BLaER1 treated with 17β-estradiol and CSF1 and Interleukin-3, amounts not matched to agents 10 nM and 100 nM (cell line): ENCODE data around the gene DNAJB1.

Experiments used
- H3K27ac ChIP-seq, 11 experiments: shearing (Covaris generic); formaldehyde crosslinking; 2 replicates each; pipeline ENCODE4 v1.8.1; 2022
- H3K27me3 ChIP-seq, 11 experiments: shearing (Covaris generic); formaldehyde crosslinking; 2 replicates each; pipeline ENCODE4 v1.8.1; 2022
- H3K36me3 ChIP-seq, 11 experiments: shearing (Covaris generic); formaldehyde crosslinking; 2 replicates each; pipeline ENCODE4 v1.8.1; 2022
- H3K4me1 ChIP-seq, 10 experiments: shearing (Covaris generic); formaldehyde crosslinking; 2 replicates each; pipeline ENCODE4 v1.8.1; 2022
- H3K4me2 ChIP-seq, 11 experiments: shearing (Covaris generic); formaldehyde crosslinking; 2 replicates each; pipeline ENCODE4 v1.8.1; 2022
- H3K4me3 ChIP-seq, 10 experiments: shearing (Covaris generic); formaldehyde crosslinking; 2 replicates each; pipeline ENCODE4 v1.8.1; 2022
- H3K9ac ChIP-seq, 11 experiments: shearing (Covaris generic); formaldehyde crosslinking; 2 replicates each; pipeline ENCODE4 v1.8.1; 2022
- H3K9me3 ChIP-seq, 11 experiments: shearing (Covaris generic); formaldehyde crosslinking; replicated peaks in 1 of 11; 2 replicates each; pipeline ENCODE4 v1.8.1; 2022
- H4K20me1 ChIP-seq, 11 experiments: shearing (Covaris generic); formaldehyde crosslinking; 2 replicates each; pipeline ENCODE4 v1.8.1; 2022
- Cebpa-rat ChIP-seq, 11 experiments: shearing (Covaris generic); IDR thresholded peaks; 2 replicates each; pipeline ENCODE4 v1.8.1; 2022

The DNAJB1 gene

DNA sequence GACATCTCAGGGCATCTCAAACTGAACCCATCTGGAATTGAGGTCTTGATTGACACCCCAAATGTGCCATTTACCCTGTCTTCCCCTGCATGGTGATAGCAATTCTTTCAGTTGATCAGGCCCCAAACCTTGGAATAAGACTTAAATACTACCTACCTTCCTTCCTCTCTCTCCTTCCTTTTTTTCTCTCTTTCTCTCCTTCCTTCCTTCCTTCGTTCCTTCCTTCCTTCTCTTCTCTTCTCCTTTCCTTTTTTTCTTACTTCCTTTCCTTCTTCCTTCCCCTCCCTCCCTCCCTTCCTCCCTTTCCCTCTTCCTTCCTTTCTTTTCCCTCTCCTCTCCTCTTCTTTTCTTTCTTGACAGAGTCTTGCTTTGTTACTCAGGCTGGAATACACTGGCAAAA, 14.9 kb downstream of the DNAJB1 start:
- Histone ChIP-seq H3K4me2 (peak overlapping the region in 9 of 11 experiments; percentile 8 to 49 (median 24); a peak in 8 of 22 replicates), H3K9ac (no peak overlapping the region; a peak in 1 of 22 replicates), H3K27ac (no peak overlapping the region), H4K20me1 (no peaks in the 10 kb centered on the region), H3K4me3 (no peak overlapping the region), H3K4me1 (peaks cover 14 to 46% (median 35%) of the 10 kb centered on the region in 10 experiments), H3K9me3 (no peaks in the 10 kb centered on the region), H3K36me3 (no peaks in the 10 kb centered on the region), H3K27me3 (peaks cover 0 to 15% (median 6%) of the 10 kb centered on the region in 11 experiments; a peak in 9 of 22 replicates)
- no peak for TF ChIP-seq Cebpa-rat (IDR thresholded peaks at IDR 0.05)

DNA sequence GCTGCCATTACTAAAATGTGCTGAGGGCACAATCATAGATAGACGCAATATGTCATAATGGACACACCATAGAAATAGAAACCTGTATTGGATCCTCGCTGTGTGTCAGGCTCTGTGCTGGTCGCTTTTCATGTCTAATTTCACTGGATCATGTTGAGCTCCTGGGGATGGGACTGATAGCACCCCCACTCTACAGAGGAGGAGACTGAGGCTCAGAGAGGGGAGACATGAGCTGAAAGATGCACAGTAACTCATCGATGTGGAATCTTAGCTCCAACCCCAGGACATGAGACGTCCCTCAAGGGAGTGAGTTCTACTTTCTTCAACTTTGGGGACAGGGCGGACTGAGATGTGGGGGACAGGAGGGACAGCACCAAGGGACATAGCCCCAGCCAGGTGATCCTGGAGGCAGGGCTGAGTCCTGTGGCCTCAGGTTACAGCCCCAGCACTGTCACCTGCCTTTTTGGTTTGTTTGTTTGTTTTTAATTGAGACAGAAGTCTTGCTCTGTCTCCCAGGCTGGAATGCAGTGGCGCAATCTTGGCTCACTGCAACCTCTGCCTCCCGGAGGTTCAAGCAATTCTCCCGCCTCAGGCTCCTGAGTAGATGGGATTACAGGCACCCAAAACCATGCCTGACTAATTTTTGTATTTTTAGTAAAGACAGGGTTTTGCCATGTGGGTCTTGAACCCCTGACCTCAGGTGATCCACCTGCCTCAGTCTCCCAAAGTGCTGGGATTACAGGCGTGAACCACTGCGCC, 15.7 kb downstream of the DNAJB1 start:
- no peak overlapping the region for H3K27ac ChIP-seq
- no peak overlapping the region for H3K9ac ChIP-seq

GRCh38 chr19:14497228-14497921, 20.8 kb downstream of the DNAJB1 start:
- H3K36me3 ChIP-seq, result peaks cover 0 to 8% (median 0%) of the 10 kb centered on the region in 11 experiments; a peak in 1 of 22 replicates
- no peak overlapping the region for H3K27ac ChIP-seq
- peaks cover 8 to 35% (median 25%) of the 10 kb centered on the region in 10 experiments for H3K4me1 ChIP-seq
- no peaks in the 10 kb centered on the region for H3K27me3 ChIP-seq
- peaks cover 0 to 26% (median 6%) of the 10 kb centered on the region in 11 experiments; a peak in 9 of 22 replicates for H4K20me1 ChIP-seq
- no peak overlapping the region for H3K4me3 ChIP-seq
- no peaks in the 10 kb centered on the region for H3K9me3 ChIP-seq
- H3K4me2 ChIP-seq, result peak overlapping the region in 10 of 11 experiments; percentile 36 to 94 (median 86); a peak in 15 of 22 replicates
- no peak overlapping the region for H3K9ac ChIP-seq
- no peak for TF ChIP-seq Cebpa-rat (IDR thresholded peaks at IDR 0.05)

More for the DNA sequence above, 15.7 kb downstream of the DNAJB1 start:
- H3K9me3 ChIP-seq, result no peaks in the 10 kb centered on the region
- no peak for TF ChIP-seq Cebpa-rat (IDR thresholded peaks at IDR 0.05)
- H3K4me2 ChIP-seq, result peak overlapping the region in 5 of 11 experiments; percentile 17 to 49 (median 23); a peak in 4 of 22 replicates
- H3K4me1 ChIP-seq, result peaks cover 11 to 43% (median 33%) of the 10 kb centered on the region in 10 experiments
- H3K4me3 ChIP-seq, result no peak overlapping the region
- no peaks in the 10 kb centered on the region for H4K20me1 ChIP-seq
- H3K27me3 ChIP-seq, result peaks cover 0 to 13% (median 6%) of the 10 kb centered on the region in 11 experiments; a peak in 8 of 22 replicates
- H3K36me3 ChIP-seq, result no peaks in the 10 kb centered on the region

DNA sequence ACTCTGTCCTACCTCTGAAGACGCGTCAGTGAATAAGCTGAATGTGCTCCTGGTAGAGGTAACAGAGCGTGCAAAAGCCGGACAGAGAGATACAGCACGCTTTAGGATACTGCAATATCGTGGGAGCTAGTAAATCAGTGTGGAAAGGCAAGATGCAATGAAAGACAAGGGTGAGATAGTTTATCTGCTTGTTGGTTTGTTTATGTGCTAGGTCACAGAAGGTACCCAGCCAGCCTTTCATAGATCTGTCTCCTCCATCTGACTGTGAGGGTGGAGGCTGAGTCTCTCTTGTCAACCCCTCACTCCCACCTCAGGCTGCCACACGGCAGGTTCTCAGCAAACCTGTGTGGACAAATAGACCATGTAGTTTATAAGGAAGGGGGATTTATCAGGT, 21.4 kb downstream of the DNAJB1 start:
- Histone ChIP-seq H3K9ac (peak overlapping the region in 3 of 11 experiments; percentile 61 to 81 (median 78); a peak in 6 of 22 replicates), H3K4me3 (peak overlapping the region in 7 of 10 experiments; percentile 61 to 81 (median 70); a peak in 10 of 20 replicates), H3K36me3 (peaks cover 0 to 12% (median 1%) of the 10 kb centered on the region in 11 experiments; a peak in 8 of 22 replicates), H3K4me1 (peaks cover 8 to 35% (median 25%) of the 10 kb centered on the region in 10 experiments), H3K27ac (peak overlapping the region in 2 of 11 experiments; percentile 57 to 76; a peak in 4 of 22 replicates), H3K4me2 (peak overlapping the region; percentile 77 to 94 (median 85); a peak in 21 of 22 replicates), H3K9me3 (no peaks in the 10 kb centered on the region), H3K27me3 (no peaks in the 10 kb centered on the region), H4K20me1 (peaks cover 0 to 31% (median 6%) of the 10 kb centered on the region in 11 experiments; a peak in 9 of 22 replicates)
- no peak for TF ChIP-seq Cebpa-rat (IDR thresholded peaks at IDR 0.05)

DNA sequence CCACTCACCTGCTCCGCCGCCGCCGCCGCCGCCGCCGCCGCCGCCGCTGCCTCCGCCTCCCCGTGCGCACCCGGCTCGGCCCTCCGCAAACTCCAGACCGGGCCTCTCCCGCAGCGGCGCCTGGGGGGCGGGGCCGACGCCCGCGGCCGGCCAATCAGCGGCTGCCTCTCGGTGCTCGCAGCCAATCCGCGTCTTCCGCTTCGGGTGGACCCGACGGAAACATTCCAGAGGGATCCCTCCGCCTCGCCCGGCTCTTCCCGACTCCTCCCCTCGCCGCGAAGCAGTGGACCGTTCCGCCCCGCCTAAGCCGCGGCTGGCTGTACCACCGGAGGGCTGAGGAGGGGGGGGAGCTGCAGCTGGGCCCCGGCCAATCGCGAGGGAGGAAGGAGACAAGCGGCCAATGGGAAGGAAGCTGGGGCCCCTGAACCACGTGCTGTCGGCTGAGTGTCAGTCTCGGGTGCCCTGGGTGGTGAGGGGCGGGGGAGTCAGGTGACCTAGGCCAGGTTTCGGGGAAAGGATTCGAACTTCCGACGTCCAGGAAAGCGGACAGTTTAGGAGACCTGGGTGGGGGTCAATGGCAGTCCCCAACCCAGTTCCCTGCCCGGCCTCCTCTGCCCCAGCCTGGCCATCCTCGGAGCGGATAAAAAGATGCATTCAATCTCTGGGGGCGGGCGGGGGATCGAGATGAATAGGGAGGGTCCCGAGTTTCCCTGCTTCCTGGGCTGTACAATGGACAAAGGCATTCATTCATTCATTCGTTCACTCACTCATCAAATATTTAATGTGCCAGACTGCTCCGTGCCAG, 22.0 kb downstream of the DNAJB1 start, which contains the start of gene GIPC1:
GIPC1 (minus strand) TSS at position 99 of the 805 bp plus-strand sequence. CDS start 13,151 bp downstream, outside the sequence.
- no peaks in the 10 kb centered on the region for H3K9me3 ChIP-seq
- H3K4me1 ChIP-seq, result peaks cover 8 to 35% (median 25%) of the 10 kb centered on the region in 10 experiments
- peaks cover 0 to 37% (median 6%) of the 10 kb centered on the region in 11 experiments; a peak in 9 of 22 replicates for H4K20me1 ChIP-seq
- peak within 1 kb of the TSS; percentile 61 to 83 (median 79) for H3K9ac ChIP-seq
- H3K27ac ChIP-seq, result peak within 1 kb of the TSS; percentile 52 to 83 (median 71); a peak in 21 of 22 replicates
- peaks cover 0 to 18% (median 7%) of the 10 kb centered on the region in 11 experiments; a peak in 10 of 22 replicates for H3K36me3 ChIP-seq
- no peak for TF ChIP-seq Cebpa-rat (IDR thresholded peaks at IDR 0.05)
- peak within 1 kb of the TSS; percentile 61 to 81 (median 72) for H3K4me3 ChIP-seq
- H3K27me3 ChIP-seq, result no peaks in the 10 kb centered on the region
- H3K4me2 ChIP-seq, result peak within 1 kb of the TSS; percentile 77 to 94 (median 85)

DNA sequence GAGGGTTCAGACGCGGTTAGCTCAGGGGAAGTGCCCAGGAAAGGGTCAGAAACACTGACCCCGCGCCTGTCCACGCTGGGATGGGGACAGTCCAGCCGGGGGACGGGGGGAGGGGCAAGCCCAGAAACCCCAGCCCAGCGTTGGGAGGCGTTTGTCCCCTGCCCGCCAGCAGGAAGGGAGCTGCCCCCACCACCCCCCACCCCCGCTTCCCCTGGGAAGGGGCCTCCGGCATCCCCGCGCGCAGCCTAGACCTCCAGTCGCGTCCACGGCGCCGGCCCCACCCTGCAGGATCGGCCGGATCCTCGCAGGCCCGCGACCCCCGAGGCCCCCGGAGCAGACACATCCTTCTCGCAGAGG, 22.5 kb downstream of the DNAJB1 start:
- no peaks in the 10 kb centered on the region for H3K27me3 ChIP-seq
- peak overlapping the region; percentile 52 to 83 (median 71); a peak in 21 of 22 replicates for H3K27ac ChIP-seq
- H3K9ac ChIP-seq, result peak overlapping the region; percentile 61 to 83 (median 79)
- peaks cover 0 to 22% (median 8%) of the 10 kb centered on the region in 11 experiments; a peak in 10 of 22 replicates for H3K36me3 ChIP-seq
- no peak for TF ChIP-seq Cebpa-rat (IDR thresholded peaks at IDR 0.05)
- H3K4me3 ChIP-seq, result peak overlapping the region; percentile 61 to 81 (median 72)
- peak overlapping the region; percentile 77 to 94 (median 85) for H3K4me2 ChIP-seq
- peaks cover 0 to 37% (median 6%) of the 10 kb centered on the region in 11 experiments; a peak in 9 of 22 replicates for H4K20me1 ChIP-seq
- H3K9me3 ChIP-seq, result no peaks in the 10 kb centered on the region
- peaks cover 8 to 35% (median 25%) of the 10 kb centered on the region in 10 experiments for H3K4me1 ChIP-seq

DNA sequence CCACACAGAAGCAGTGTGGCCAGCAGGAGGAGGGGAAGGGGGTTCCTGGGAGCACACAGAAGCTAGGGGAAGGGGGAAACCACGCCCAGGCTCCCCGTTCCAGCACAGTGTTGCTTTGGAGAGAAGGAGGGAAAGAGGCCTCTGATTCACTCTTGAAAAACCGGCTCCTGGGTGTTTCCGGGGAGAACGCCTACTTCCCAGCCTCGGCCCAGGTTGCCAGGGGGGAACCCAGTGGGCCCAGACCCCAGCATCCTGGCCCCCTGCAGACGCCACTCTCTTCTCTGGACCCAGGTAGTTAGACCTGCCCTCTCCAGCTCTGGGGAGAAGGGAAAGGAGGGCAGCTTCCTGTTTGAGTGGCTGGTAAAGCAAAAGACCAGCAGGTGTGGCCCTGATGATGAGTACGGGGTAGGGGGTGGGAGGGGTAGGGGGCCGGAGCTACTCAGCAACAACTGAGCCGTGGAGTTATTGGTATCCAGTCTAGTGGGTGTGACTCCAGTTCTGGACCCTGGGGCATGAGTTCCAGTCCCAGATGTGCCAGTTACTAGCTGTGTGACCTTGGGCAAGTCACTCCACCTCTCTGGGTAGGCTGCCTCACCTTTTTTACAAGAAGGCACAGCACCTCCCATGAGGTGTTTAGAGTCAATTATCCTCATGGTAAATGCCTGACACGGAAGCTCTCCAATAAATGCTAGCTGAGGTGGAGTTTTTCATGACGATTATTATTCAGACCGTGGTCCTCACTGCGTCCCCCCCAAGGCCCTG, 23.1 kb downstream of the DNAJB1 start:
- H3K9ac ChIP-seq, result peak overlapping the region; percentile 61 to 83 (median 79)
- H3K4me3 ChIP-seq, result peak overlapping the region; percentile 61 to 81 (median 72)
- H3K4me1 ChIP-seq, result peaks cover 8 to 35% (median 25%) of the 10 kb centered on the region in 10 experiments
- H3K4me2 ChIP-seq, result peak overlapping the region; percentile 77 to 94 (median 85)
- no peak for TF ChIP-seq Cebpa-rat (IDR thresholded peaks at IDR 0.05)
- H4K20me1 ChIP-seq, result peaks cover 0 to 37% (median 6%) of the 10 kb centered on the region in 11 experiments; a peak in 9 of 22 replicates
- H3K36me3 ChIP-seq, result peaks cover 0 to 25% (median 10%) of the 10 kb centered on the region in 11 experiments; a peak in 12 of 22 replicates
- H3K27me3 ChIP-seq, result no peaks in the 10 kb centered on the region
- peak overlapping the region in 10 of 11 experiments; percentile 52 to 83 (median 71); a peak in 15 of 22 replicates for H3K27ac ChIP-seq
- no peaks in the 10 kb centered on the region for H3K9me3 ChIP-seq
